Measurements from ENCODE around the gene MICAL2.
A peak's percentile ranks its signal among the peaks of the same experiment; 100 is the strongest.

MICAL2 gene

GRCh38 chr11:12166299-12167060, 56.1 kb downstream of the MICAL2 start:
- Histone ChIP-seq H3K4me3 (ENCODE audit: low read depth, low read length) (no peak overlapping the region), H3K27ac (ENCODE audit: extremely low read depth, low read depth, low read length) (no peak overlapping the region), H3K36me3 (ENCODE audit: control insufficient read depth in 2 of 2, insufficient read depth in 1 of 2, low read length in 2 of 2) (peaks cover 0 to 11% of the 10 kb centered on the region in 2 experiments; a peak in 1 of 3 replicates), H3K9me3 (ENCODE audit: control insufficient read depth, insufficient read depth, low read depth, low read length) (no peaks in the 10 kb centered on the region), H3K4me1 (ENCODE audit: control insufficient read depth, insufficient read depth, low read length) (no peaks in the 10 kb centered on the region)
- ChIA-PET POLR2A (no interaction called here), CTCF (interaction anchor here (0.6 to 0.7 kb wide), 2 partner anchors 44 to 119 kb away, joined by 3 to 5 read pairs; no protein-coding TSS in a partner anchor)
- peak; percentile 98 for TF ChIP-seq ZFP3 (tag by site-specific recombination; IDR thresholded peaks at IDR 0.05; ENCODE audit: low read depth)
- TF ChIP-seq ZNF580 (tag by site-specific recombination; IDR thresholded peaks at IDR 0.05) = peak; percentile 35; the same call in 1 of the 2 replicates
- TF ChIP-seq ZNF140 (tag by site-specific recombination; IDR thresholded peaks at IDR 0.05) = no peak
- peak; percentile 40; the same call in 1 of the 2 replicates for TF ChIP-seq ZFHX2 (tag by site-specific recombination; conservative IDR thresholded peaks at IDR 0.05)
- peak; percentile 68 for TF ChIP-seq PRDM1 (tag by site-specific recombination; IDR thresholded peaks at IDR 0.05)
- TF ChIP-seq MEIS1 (CRISPR knock-in tag; IDR thresholded peaks at IDR 0.05; ENCODE audit: borderline replicate concordance) = no peak
- 0 out of 2 replicates have a peak, but pooled peaks have one; percentile 14 for TF ChIP-seq WT1 (tag by site-specific recombination; IDR thresholded peaks at IDR 0.05)
- TF ChIP-seq ZNF664 (tag by site-specific recombination; IDR thresholded peaks at IDR 0.05) = 0 out of 2 replicates have a peak, but pooled peaks have one; percentile 26
- no peak for TF ChIP-seq ZNF302 (tag by site-specific recombination; IDR thresholded peaks at IDR 0.05; ENCODE audit: low read depth)

- Histone ChIP-seq H3K4me1 (ENCODE audit: control insufficient read depth, insufficient read depth, low read length) (no peaks in the 10 kb centered on the region), H3K27ac (ENCODE audit: extremely low read depth, low read depth, low read length) (no peak overlapping the region), H3K9me3 (ENCODE audit: control insufficient read depth, insufficient read depth, low read depth, low read length) (no peaks in the 10 kb centered on the region), H3K4me3 (ENCODE audit: low read depth, low read length) (no peak overlapping the region), H3K36me3 (ENCODE audit: control insufficient read depth in 2 of 2, insufficient read depth in 1 of 2, low read length in 2 of 2) (peaks cover 0 to 6% of the 10 kb centered on the region in 2 experiments; a peak in 1 of 3 replicates)
- POLR2A ChIA-PET = interaction anchor here (0.6 kb wide), 1 partner anchor 27 kb away, joined by 5 read pairs; no protein-coding TSS in a partner anchor
- CTCF ChIA-PET = interaction anchor here (0.5 to 0.6 kb wide), 2 partner anchors 108 to 125 kb away, joined by 3 to 4 read pairs; no protein-coding TSS in a partner anchor
- TF ChIP-seq BCL11B (tag by site-specific recombination; IDR thresholded peaks at IDR 0.05; ENCODE audit: low read depth) (no peak), ZNF473 (tag by site-specific recombination; IDR thresholded peaks at IDR 0.05) (no peak), ZNF423 (tag by site-specific recombination; IDR thresholded peaks at IDR 0.05) (no peak), ZNF324 (tag by site-specific recombination; IDR thresholded peaks at IDR 0.05) (no peak), RBAK (tag by site-specific recombination; IDR thresholded peaks at IDR 0.05) (no peak), ZNF175 (tag by site-specific recombination; IDR thresholded peaks at IDR 0.05) (no peak), ZNF354C (tag by site-specific recombination; IDR thresholded peaks at IDR 0.05; ENCODE audit: borderline replicate concordance, low read depth) (no peak), ZNF600 (tag by site-specific recombination; IDR thresholded peaks at IDR 0.05) (peak; percentile 57), SETDB1 (IDR thresholded peaks at IDR 0.05; ENCODE audit: insufficient read length, low read length) (no peak), ZNF529 (tag by site-specific recombination; IDR thresholded peaks at IDR 0.05; ENCODE audit: insufficient replicate concordance) (no peak), ZNF280C (tag by site-specific recombination; IDR thresholded peaks at IDR 0.05) (no peak), ZFHX2 (tag by site-specific recombination; conservative IDR thresholded peaks at IDR 0.05) (no peak), ZNF580 (tag by site-specific recombination; IDR thresholded peaks at IDR 0.05) (no peak), ZNF221 (tag by site-specific recombination; IDR thresholded peaks at IDR 0.05; ENCODE audit: borderline replicate concordance) (no peak), ZNF138 (tag by site-specific recombination; IDR thresholded peaks at IDR 0.05; ENCODE audit: borderline replicate concordance) (no peak), ZNF214 (tag by site-specific recombination; IDR thresholded peaks at IDR 0.05; ENCODE audit: borderline replicate concordance) (no peak), SP2 (tag by site-specific recombination; IDR thresholded peaks at IDR 0.05) (no peak), ZNF513 (tag by site-specific recombination; IDR thresholded peaks at IDR 0.05) (no peak), ZSCAN23 (tag by site-specific recombination; IDR thresholded peaks at IDR 0.05) (no peak), YY2 (tag by site-specific recombination; IDR thresholded peaks at IDR 0.05) (no peak)
Measured at GRCh38 chr11:12167061-12168000, 56.9 kb downstream of the MICAL2 start.

Data from HEK293 (cell line).